ENCODE measurements around the gene TDP1. TPM values are rescaled to one million over a fixed set of nuclear protein-coding genes. Genes with fewer than 3 reads are reported as not detected.

Gene TDP1
- total RNA-seq, 1 experiment from 2014 or later = 42.9 TPM

- peaks cover 23% of the 10 kb centered on the region; the same call in 1 of the 2 replicates for H3K36me3 ChIP-seq (ENCODE audit: low read depth, low read length)
- no peak overlapping the region for H3K27ac ChIP-seq (ENCODE audit: low read length)
- no peak overlapping the region for H3K4me3 ChIP-seq (ENCODE audit: low read length)
- no peaks in the 10 kb centered on the region for H3K4me1 ChIP-seq (ENCODE audit: insufficient read depth, low read length)
- intact Hi-C loops (cut with micrococcal nuclease) = no loop called here
- CTCF ChIA-PET = no interaction called here
- H2AFZ ChIP-seq (ENCODE audit: low read length) = no peak overlapping the region
- H3K9ac ChIP-seq (ENCODE audit: low read length) = no peak overlapping the region
- POLR2A ChIA-PET (ENCODE audit: unreplicated experiment) = no interaction called here
- no TSS peak for BruUV-seq (replicated peaks)
- no peak overlapping the region for H3K4me2 ChIP-seq (ENCODE audit: low read length)
- DNase-seq (no peak), ATAC-seq (no peak)
- TF ChIP-seq, protein P1, sequence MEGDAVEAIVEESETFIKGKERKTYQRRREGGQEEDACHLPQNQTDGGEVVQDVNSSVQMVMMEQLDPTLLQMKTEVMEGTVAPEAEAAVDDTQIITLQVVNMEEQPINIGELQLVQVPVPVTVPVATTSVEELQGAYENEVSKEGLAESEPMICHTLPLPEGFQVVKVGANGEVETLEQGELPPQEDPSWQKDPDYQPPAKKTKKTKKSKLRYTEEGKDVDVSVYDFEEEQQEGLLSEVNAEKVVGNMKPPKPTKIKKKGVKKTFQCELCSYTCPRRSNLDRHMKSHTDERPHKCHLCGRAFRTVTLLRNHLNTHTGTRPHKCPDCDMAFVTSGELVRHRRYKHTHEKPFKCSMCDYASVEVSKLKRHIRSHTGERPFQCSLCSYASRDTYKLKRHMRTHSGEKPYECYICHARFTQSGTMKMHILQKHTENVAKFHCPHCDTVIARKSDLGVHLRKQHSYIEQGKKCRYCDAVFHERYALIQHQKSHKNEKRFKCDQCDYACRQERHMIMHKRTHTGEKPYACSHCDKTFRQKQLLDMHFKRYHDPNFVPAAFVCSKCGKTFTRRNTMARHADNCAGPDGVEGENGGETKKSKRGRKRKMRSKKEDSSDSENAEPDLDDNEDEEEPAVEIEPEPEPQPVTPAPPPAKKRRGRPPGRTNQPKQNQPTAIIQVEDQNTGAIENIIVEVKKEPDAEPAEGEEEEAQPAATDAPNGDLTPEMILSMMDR (conservative IDR thresholded peaks at IDR 0.05; ENCODE audit: low read depth, low read length) = no peak
- no peak for TF ChIP-seq EZH2 (IDR thresholded peaks at IDR 0.05; ENCODE audit: low read length, unreplicated experiment)
- TF ChIP-seq EZH2phosphoT487 (IDR thresholded peaks at IDR 0.05; ENCODE audit: borderline replicate concordance, low read length) = no peak
- H3K9me3 ChIP-seq (ENCODE audit: low read length) = no peaks in the 10 kb centered on the region
- no peaks in the 10 kb centered on the region for H3K9me2 ChIP-seq (replicated peaks; ENCODE audit: low read length)
- H3K79me2 ChIP-seq (ENCODE audit: low read length) = no peaks in the 10 kb centered on the region
- no peaks in the 10 kb centered on the region for H3K27me3 ChIP-seq (ENCODE audit: low read length)
- no peaks in the 10 kb centered on the region for H3F3A ChIP-seq (ENCODE audit: low read length, unreplicated experiment)
- no peaks in the 10 kb centered on the region for H4K20me1 ChIP-seq (ENCODE audit: low read length)
Observed at GRCh38 chr14:90039253-90040010, 83.7 kb downstream of the TDP1 start.

- Histone ChIP-seq H4K20me1 (ENCODE audit: low read length) (no peaks in the 10 kb centered on the region), H3K4me1 (ENCODE audit: insufficient read depth, low read length) (no peaks in the 10 kb centered on the region), H3K27me3 (ENCODE audit: low read length) (no peaks in the 10 kb centered on the region), H3K4me3 (ENCODE audit: low read length) (no peak overlapping the region), H3K9me2 (replicated peaks; ENCODE audit: low read length) (no peaks in the 10 kb centered on the region), H2AFZ (ENCODE audit: low read length) (no peak overlapping the region), H3K9ac (ENCODE audit: low read length) (no peak overlapping the region), H3F3A (ENCODE audit: low read length, unreplicated experiment) (no peaks in the 10 kb centered on the region), H3K79me2 (ENCODE audit: low read length) (no peaks in the 10 kb centered on the region), H3K27ac (ENCODE audit: low read length) (no peak overlapping the region), H3K36me3 (ENCODE audit: low read depth, low read length) (peaks cover 30% of the 10 kb centered on the region), H3K4me2 (ENCODE audit: low read length) (no peak overlapping the region), H3K9me3 (ENCODE audit: low read length) (no peaks in the 10 kb centered on the region)
- no TSS peak for BruUV-seq (replicated peaks)
- TF ChIP-seq EZH2phosphoT487 (IDR thresholded peaks at IDR 0.05; ENCODE audit: borderline replicate concordance, low read length) (no peak), EZH2 (IDR thresholded peaks at IDR 0.05; ENCODE audit: low read length, unreplicated experiment) (no peak)
- TF ChIP-seq, protein P1 (conservative IDR thresholded peaks at IDR 0.05; ENCODE audit: low read depth, low read length) = no peak
- POLR2A ChIA-PET (ENCODE audit: unreplicated experiment) = no interaction called here
- CTCF ChIA-PET = no interaction called here
- DNase-seq (no peak), ATAC-seq (no peak)
- intact Hi-C loops (cut with micrococcal nuclease) = no loop called here
Observed at GRCh38 chr14:90040411-90040810, 84.7 kb downstream of the TDP1 start.

- no TSS peak for BruUV-seq (replicated peaks)
- Histone ChIP-seq H3K4me3 (ENCODE audit: low read length) (no peak overlapping the region), H3K36me3 (ENCODE audit: low read depth, low read length) (peaks cover 30% of the 10 kb centered on the region), H3K27ac (ENCODE audit: low read length) (no peak overlapping the region), H3K4me2 (ENCODE audit: low read length) (no peak overlapping the region), H3F3A (ENCODE audit: low read length, unreplicated experiment) (no peaks in the 10 kb centered on the region), H3K79me2 (ENCODE audit: low read length) (no peaks in the 10 kb centered on the region), H3K27me3 (ENCODE audit: low read length) (no peaks in the 10 kb centered on the region), H3K4me1 (ENCODE audit: insufficient read depth, low read length) (no peaks in the 10 kb centered on the region), H3K9ac (ENCODE audit: low read length) (no peak overlapping the region), H2AFZ (ENCODE audit: low read length) (no peak overlapping the region), H4K20me1 (ENCODE audit: low read length) (no peaks in the 10 kb centered on the region), H3K9me2 (replicated peaks; ENCODE audit: low read length) (no peaks in the 10 kb centered on the region), H3K9me3 (ENCODE audit: low read length) (no peaks in the 10 kb centered on the region)
- CTCF ChIA-PET = no interaction called here
- ATAC-seq (no peak), DNase-seq (no peak)
- intact Hi-C loops (cut with micrococcal nuclease) = no loop called here
- TF ChIP-seq, protein P1 (conservative IDR thresholded peaks at IDR 0.05; ENCODE audit: low read depth, low read length) = no peak
- TF ChIP-seq EZH2phosphoT487 (IDR thresholded peaks at IDR 0.05; ENCODE audit: borderline replicate concordance, low read length) = no peak
- TF ChIP-seq EZH2 (IDR thresholded peaks at IDR 0.05; ENCODE audit: low read length, unreplicated experiment) = no peak
- POLR2A ChIA-PET (ENCODE audit: unreplicated experiment) = no interaction called here
Observed at GRCh38 chr14:90042496-90043252, 86.9 kb downstream of the TDP1 start.

Data from PC-3 (cell line).